H9 (cell line): ENCODE results near the gene TRIM44. TPM values are rescaled to one million over a fixed set of nuclear protein-coding genes. Genes with fewer than 3 reads are reported as not detected.

Source experiments
- DNase-seq: peaks from one replicate; pipeline ENCODE4 v3.0.0-alpha.2; 2017
- H2AFZ ChIP-seq: one replicate; pipeline ENCODE4 v1.6.1; 2013; ENCODE audit warnings: mild to moderate bottlenecking, low read length, control low read depth, moderate library complexity
- H2AK5ac ChIP-seq: 2 replicates; pipeline ENCODE4 v1.6.1; 2013; ENCODE audit warnings: low read length, control low read depth, mixed read lengths; ENCODE audit not compliant: insufficient read length
- H2BK120ac ChIP-seq: one replicate; pipeline ENCODE4 v1.6.1; 2013; ENCODE audit warnings: low read depth, mild to moderate bottlenecking, low read length, control low read depth, inconsistent platforms; ENCODE audit not compliant: poor library complexity, severe bottlenecking
- H2BK12ac ChIP-seq: 2 replicates; pipeline ENCODE4 v1.6.1; 2013; ENCODE audit warnings: low read length, control low read depth, mixed read lengths, low read depth; ENCODE audit not compliant: insufficient read length
- H2BK15ac ChIP-seq: 2 replicates; pipeline ENCODE4 v1.6.1; 2013; ENCODE audit warnings: low read depth, low read length, control low read depth
- H2BK20ac ChIP-seq: one replicate; pipeline ENCODE4 v1.6.1; 2013; ENCODE audit warnings: low read depth, mild to moderate bottlenecking, low read length, control low read depth, inconsistent platforms; ENCODE audit not compliant: poor library complexity, severe bottlenecking
- H2BK5ac ChIP-seq: 2 replicates; pipeline ENCODE4 v1.6.1; 2013; ENCODE audit warnings: low read length, control low read depth, mixed read lengths; ENCODE audit not compliant: insufficient read length
- H3K14ac ChIP-seq: 2 replicates; pipeline ENCODE4 v1.6.1; 2013; ENCODE audit warnings: low read length, control low read depth; ENCODE audit not compliant: insufficient read depth
- H3K18ac ChIP-seq: 2 replicates; pipeline ENCODE4 v1.6.1; 2013; ENCODE audit warnings: low read depth, mild to moderate bottlenecking, mixed read lengths, low read length, control low read depth; ENCODE audit not compliant: insufficient read length
- H3K23ac ChIP-seq: 2 replicates; pipeline ENCODE4 v1.6.1; 2013; ENCODE audit warnings: low read length, control low read depth, mixed read lengths, low read depth; ENCODE audit not compliant: insufficient read length
- H3K23me2 ChIP-seq: 2 replicates; pipeline ENCODE4 v1.6.1; 2013; ENCODE audit warnings: low read depth, mild to moderate bottlenecking, mixed read lengths, low read length, control low read depth; ENCODE audit not compliant: insufficient read length, poor library complexity, severe bottlenecking
- H3K27ac ChIP-seq: 2 replicates; pipeline ENCODE4 v1.5.1; 2013; ENCODE audit warnings: low read length, control low read depth, mixed read lengths, low read depth; ENCODE audit not compliant: insufficient read length
- H3K27me3 ChIP-seq: 2 replicates; pipeline ENCODE4 v1.6.1; 2013; ENCODE audit warnings: low read length, control low read depth, inconsistent platforms; ENCODE audit not compliant: insufficient read depth
- H3K4ac ChIP-seq: 2 replicates; pipeline ENCODE4 v1.6.1; 2013; ENCODE audit warnings: low read depth, mild to moderate bottlenecking, control low read depth, inconsistent platforms, low read length, moderate library complexity
- H3K4me1 ChIP-seq: 2 replicates; pipeline ENCODE4 v1.6.1; 2013; ENCODE audit warnings: low read length, control low read depth, inconsistent platforms; ENCODE audit not compliant: insufficient read depth
- H3K4me2 ChIP-seq: 2 replicates; pipeline ENCODE4 v1.6.1; 2013; ENCODE audit warnings: low read length, control low read depth, mixed read lengths; ENCODE audit not compliant: insufficient read length, insufficient read depth
- H3K56ac ChIP-seq: 2 replicates; pipeline ENCODE4 v1.6.1; 2013; ENCODE audit warnings: low read depth, mild to moderate bottlenecking, mixed read lengths, low read length, control low read depth; ENCODE audit not compliant: insufficient read length
- H3K79me1 ChIP-seq: 2 replicates; pipeline ENCODE4 v1.6.1; 2013; ENCODE audit warnings: low read depth, mild to moderate bottlenecking, moderate library complexity, low read length, control low read depth, inconsistent platforms; ENCODE audit not compliant: insufficient read depth, poor library complexity, severe bottlenecking
- H3K79me2 ChIP-seq: 2 replicates; pipeline ENCODE4 v1.6.1; 2013; ENCODE audit warnings: low read length, control low read depth, inconsistent platforms; ENCODE audit not compliant: insufficient read depth
- H3K9ac ChIP-seq: 2 replicates; pipeline ENCODE4 v1.6.1; 2013; ENCODE audit warnings: low read length, control low read depth, mixed read lengths; ENCODE audit not compliant: insufficient read length; ENCODE audit errors: extremely low read depth
- H3K9me3 ChIP-seq: one replicate; pipeline ENCODE4 v1.6.1; 2013; ENCODE audit warnings: low read depth, low read length, inconsistent platforms; ENCODE audit not compliant: control insufficient read depth
- H3T11ph ChIP-seq: one replicate; pipeline ENCODE4 v1.6.1; 2013; ENCODE audit warnings: mild to moderate bottlenecking, low read length, control low read depth, inconsistent platforms
- H4K20me1 ChIP-seq: one replicate; pipeline ENCODE4 v1.6.1; 2013; ENCODE audit not compliant: control insufficient read depth, insufficient read length, insufficient read depth
- H4K5ac ChIP-seq: 2 replicates; pipeline ENCODE4 v1.6.1; 2013; ENCODE audit warnings: low read depth, mild to moderate bottlenecking, mixed read lengths, low read length, control low read depth; ENCODE audit not compliant: insufficient read length
- H4K8ac ChIP-seq: replicated peaks from 2 replicates; pipeline ENCODE4 v1.6.1; 2013; ENCODE audit warnings: low read length, control low read depth, mixed read lengths, low read depth; ENCODE audit not compliant: insufficient read length
- H4K91ac ChIP-seq: 2 replicates; pipeline ENCODE4 v1.6.1; 2013; ENCODE audit warnings: low read depth, mild to moderate bottlenecking, moderate library complexity, mixed read lengths, low read length, control low read depth; ENCODE audit not compliant: insufficient read length
- H3K27ac Mint-ChIP-seq, 3 experiments: 2 replicates in 2 of 3; 3 replicates in 1 of 3; pipeline ENCODE4 v1.8.0; 2020 to 2021; ENCODE audit warnings: mixed read lengths in 3 of 3, mild to moderate bottlenecking in 1 of 3, moderate library complexity in 1 of 3
- H3K27me3 Mint-ChIP-seq: 2 replicates; pipeline ENCODE4 v1.8.0; 2021; ENCODE audit warnings: low read depth, mild to moderate bottlenecking, moderate library complexity, mixed read lengths
- H3K36me3 Mint-ChIP-seq, 3 experiments: 2 replicates in 2 of 3; 3 replicates in 1 of 3; pipeline ENCODE4 v1.8.0; 2020 to 2021; ENCODE audit warnings: low read depth in 3 of 3, mixed read lengths in 3 of 3; ENCODE audit not compliant: insufficient read depth in 1 of 3
- H3K4me1 Mint-ChIP-seq, 2 experiments: 2 replicates each; pipeline ENCODE4 v1.8.0; 2020; ENCODE audit warnings: mixed read lengths in 2 of 2
- H3K4me3 Mint-ChIP-seq, 2 experiments: 2 replicates in 1 of 2; 3 replicates in 1 of 2; pipeline ENCODE4 v1.8.0; 2020 to 2021; ENCODE audit warnings: mild to moderate bottlenecking in 2 of 2, mixed read lengths in 2 of 2, moderate library complexity in 1 of 2
- H3K9me3 Mint-ChIP-seq, 2 experiments: 2 replicates in 1 of 2; 3 replicates in 1 of 2; pipeline ENCODE4 v1.8.0; 2020; ENCODE audit warnings: mild to moderate bottlenecking in 2 of 2, mixed read lengths in 2 of 2, moderate library complexity in 1 of 2
- WGBS: extraction: QIAGEN DNeasy Blood & Tissue Kit; methylation state at CpG from one replicate; pipeline ENCODE4 v1.1.7; 2013; ENCODE audit warnings: missing lambda C conversion rate, low lambda C conversion rate, mixed read lengths; ENCODE audit not compliant: insufficient read length; ENCODE audit errors: extremely low coverage; 5-methylcytosine and 5-hydroxymethylcytosine counted together
- total RNA-seq: library from RNA; stranded (reverse); gene quantifications from 2 replicates; pipeline ENCODE4 v1.2.1, GENCODE V29; 2021
- TF ChIP-seq, protein P1 (sequence below): fragments of 200-600 bp; sonication (generic); conservative IDR thresholded peaks from 3 replicates; pipeline ENCODE4 v1.8.0; 2021; ENCODE audit warnings: antibody characterized with exemption, mild to moderate bottlenecking

The TRIM44 gene
- total RNA-seq, 1 experiment from 2014 or later = 37.7 TPM

- H3K14ac ChIP-seq = no peak overlapping the region
- WGBS = no CpG with 5 or more reads among the region's 6 CpGs
- no peaks in the 10 kb centered on the region for H3K79me1 ChIP-seq
- no peaks in the 10 kb centered on the region for H3K79me2 ChIP-seq
- no peak overlapping the region for H4K91ac ChIP-seq
- no peak overlapping the region for H3T11ph ChIP-seq
- H3K18ac ChIP-seq = no peak overlapping the region
- no peak overlapping the region for H3K9ac ChIP-seq
- H2AK5ac ChIP-seq = no peak overlapping the region
- H3K27ac ChIP-seq = no peak overlapping the region
- no peak overlapping the region for H2BK5ac ChIP-seq
- no peaks in the 10 kb centered on the region for H3K23me2 ChIP-seq
- no peak overlapping the region for H4K8ac ChIP-seq
- peaks cover 0 to 2% of the 10 kb centered on the region in 2 experiments; a peak in 2 of 5 replicates for H3K9me3 Mint-ChIP-seq
- H2BK120ac ChIP-seq = no peak overlapping the region
- H2BK15ac ChIP-seq = no peak overlapping the region
- H2BK20ac ChIP-seq = no peak overlapping the region
- no peak overlapping the region for H2AFZ ChIP-seq
- H3K4me1 ChIP-seq = no peaks in the 10 kb centered on the region; the same call in 1 of the 2 replicates
- no peaks in the 10 kb centered on the region for H3K27me3 ChIP-seq
- no peak overlapping the region for H3K4ac ChIP-seq
- H4K20me1 ChIP-seq = no peaks in the 10 kb centered on the region
- H3K23ac ChIP-seq = no peak overlapping the region
- H3K56ac ChIP-seq = no peak overlapping the region
- H3K27me3 Mint-ChIP-seq = peaks cover 13% of the 10 kb centered on the region
- no peaks in the 10 kb centered on the region for H3K9me3 ChIP-seq
- no peak overlapping the region for H3K4me3 Mint-ChIP-seq
- no peak overlapping the region for H4K5ac ChIP-seq
- TF ChIP-seq, protein P1, sequence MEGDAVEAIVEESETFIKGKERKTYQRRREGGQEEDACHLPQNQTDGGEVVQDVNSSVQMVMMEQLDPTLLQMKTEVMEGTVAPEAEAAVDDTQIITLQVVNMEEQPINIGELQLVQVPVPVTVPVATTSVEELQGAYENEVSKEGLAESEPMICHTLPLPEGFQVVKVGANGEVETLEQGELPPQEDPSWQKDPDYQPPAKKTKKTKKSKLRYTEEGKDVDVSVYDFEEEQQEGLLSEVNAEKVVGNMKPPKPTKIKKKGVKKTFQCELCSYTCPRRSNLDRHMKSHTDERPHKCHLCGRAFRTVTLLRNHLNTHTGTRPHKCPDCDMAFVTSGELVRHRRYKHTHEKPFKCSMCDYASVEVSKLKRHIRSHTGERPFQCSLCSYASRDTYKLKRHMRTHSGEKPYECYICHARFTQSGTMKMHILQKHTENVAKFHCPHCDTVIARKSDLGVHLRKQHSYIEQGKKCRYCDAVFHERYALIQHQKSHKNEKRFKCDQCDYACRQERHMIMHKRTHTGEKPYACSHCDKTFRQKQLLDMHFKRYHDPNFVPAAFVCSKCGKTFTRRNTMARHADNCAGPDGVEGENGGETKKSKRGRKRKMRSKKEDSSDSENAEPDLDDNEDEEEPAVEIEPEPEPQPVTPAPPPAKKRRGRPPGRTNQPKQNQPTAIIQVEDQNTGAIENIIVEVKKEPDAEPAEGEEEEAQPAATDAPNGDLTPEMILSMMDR = no peak
- no peak overlapping the region for H2BK12ac ChIP-seq
- DNase-seq = no peak
- H3K4me2 ChIP-seq = no peak overlapping the region
- H3K4me1 Mint-ChIP-seq = no peaks in the 10 kb centered on the region
- no peaks in the 10 kb centered on the region; a peak in 1 of 7 replicates for H3K36me3 Mint-ChIP-seq
- H3K27ac Mint-ChIP-seq = no peak overlapping the region
Measured at GRCh38 chr11:35629914-35630313, 32.7 kb upstream of the TRIM44 start.
